DMS79 (cell line): Measurements from ENCODE around the gene RAB5A.
"Not testable (repeated sequence)": the region's sequence is repeated elsewhere in the genome, so short reads cannot be mapped to it uniquely, and the experiment has no call there.

Source experiments
- DNase-seq: peaks from one replicate; lab custom pipeline; 2025; lab: John Stamatoyannopoulos, UW

The RAB5A gene

DNA sequence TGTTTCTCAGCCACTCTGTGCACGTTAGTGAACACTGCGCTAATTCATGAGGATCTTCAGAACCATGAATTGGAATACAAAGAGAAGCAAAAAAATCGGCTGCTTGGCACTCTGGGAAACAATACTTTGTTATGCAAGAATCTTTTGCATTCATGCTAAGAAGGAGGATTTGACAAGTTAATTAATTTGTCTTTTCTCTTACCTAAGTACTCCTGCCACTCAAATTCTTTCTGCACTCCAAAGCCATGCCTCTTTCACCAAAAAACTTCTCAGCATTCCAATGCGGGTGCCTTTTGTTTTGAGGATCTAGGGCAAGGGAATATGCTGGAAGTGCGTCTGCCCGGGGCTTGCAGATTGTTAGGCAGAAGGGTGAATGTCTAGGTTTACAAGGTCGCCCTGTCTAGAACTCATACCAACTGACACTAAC is 82.0 kb downstream of the RAB5A start:
- no peak for DNase-seq

DNA sequence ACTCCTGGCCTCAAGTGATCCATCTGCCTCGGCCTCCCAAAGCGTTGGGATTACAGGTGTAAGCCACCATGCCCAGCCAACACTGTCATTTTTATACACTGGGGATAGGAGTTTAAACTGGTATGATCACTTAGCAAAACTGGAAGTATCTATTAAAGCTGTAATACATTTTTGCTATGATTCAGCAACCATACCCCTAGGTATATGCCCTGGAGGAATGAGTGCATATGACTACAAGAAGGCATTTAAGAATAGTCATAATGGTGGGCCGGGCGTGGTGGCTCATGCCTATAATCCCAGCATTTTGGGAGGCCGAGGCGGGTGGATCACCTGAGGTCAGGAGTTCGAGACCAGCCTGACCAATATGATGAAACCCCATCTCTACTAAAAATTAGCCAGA is 85.0 kb downstream of the RAB5A start:
- not testable (repeated sequence) for DNase-seq
